CD4-positive, alpha-beta T cell (primary cell): ENCODE measurements around the gene OR1I1. TPM values are rescaled to one million over a fixed set of nuclear protein-coding genes. Genes with fewer than 3 reads are reported as not detected.
A peak's percentile ranks its signal among the peaks of the same experiment; 100 is the strongest.

ENCODE experiments used
- ATAC-seq: fragments of 200-7000 bp; cut with Tn5 transposase; one replicate; pipeline ENCODE4 v1.10.0; 2022; ENCODE audit warnings: mild to moderate bottlenecking; ENCODE audit not compliant: poor library complexity
- CTCF ChIA-PET: fragments of 350-600 bp; sonication (Branson Sonifier 250); formaldehyde crosslinking; loops from one replicate; lab custom pipeline; 2021; ENCODE audit warnings: antibody characterized with exemption, inconsistent platforms; lab: Charles Lee
- POLR2A ChIA-PET: fragments of 350-600 bp; sonication (Branson Sonifier 250); formaldehyde crosslinking; loops from one replicate; lab custom pipeline; 2021; ENCODE audit warnings: antibody characterized with exemption, inconsistent platforms; lab: Charles Lee
- DNase-seq, 14 experiments: peaks; one replicate each; pipeline ENCODE4 v3.0.0-alpha.2; 2013 to 2020; ENCODE audit warnings: mixed read lengths in 2 of 14
- H3K27ac ChIP-seq, 2 donors: one replicate each; pipeline versions ENCODE4 v1.5.1 to v1.7.0; 2013; ENCODE audit warnings: low read length in 2 of 2, low read depth in 1 of 2, mild to moderate bottlenecking in 1 of 2
- H3K27me3 ChIP-seq, 2 experiments: 1 replicate in 1 of 2; 2 replicates in 1 of 2; pipeline versions ENCODE4 v1.6.1 to v1.7.0; 2013; ENCODE audit warnings: low read length in 2 of 2, control low read depth in 1 of 2, mild to moderate bottlenecking in 1 of 2, moderate library complexity in 1 of 2; ENCODE audit not compliant: insufficient read depth in 2 of 2, control insufficient read depth in 1 of 2
- H3K36me3 ChIP-seq: one replicate; pipeline ENCODE4 v1.6.1; 2013; ENCODE audit warnings: low read length, control low read depth; ENCODE audit not compliant: insufficient read depth
- H3K4me1 ChIP-seq: one replicate; pipeline ENCODE4 v1.6.1; 2013; ENCODE audit warnings: low read length, control low read depth; ENCODE audit not compliant: insufficient read depth
- H3K4me3 ChIP-seq: one replicate; pipeline ENCODE4 v1.5.1; 2013; ENCODE audit warnings: mild to moderate bottlenecking, low read length, moderate library complexity
- H3K9me3 ChIP-seq, 2 experiments: 1 replicate in 1 of 2; 2 replicates in 1 of 2; pipeline versions ENCODE4 v1.6.1 to v1.7.0; 2013; ENCODE audit warnings: low read length in 2 of 2, mild to moderate bottlenecking in 2 of 2, control low read depth in 1 of 2, moderate library complexity in 1 of 2; ENCODE audit not compliant: control insufficient read depth in 1 of 2, insufficient read depth in 1 of 2
- H3K27ac Mint-ChIP-seq: one replicate; pipeline ENCODE4 v1.8.0; 2020; ENCODE audit warnings: mixed read lengths
- H3K27me3 Mint-ChIP-seq: one replicate; pipeline ENCODE4 v1.8.0; 2021; ENCODE audit warnings: mixed read lengths
- H3K36me3 Mint-ChIP-seq: one replicate; pipeline ENCODE4 v1.8.0; 2021; ENCODE audit warnings: low read depth, mixed read lengths
- H3K4me1 Mint-ChIP-seq: one replicate; pipeline ENCODE4 v1.8.0; 2021; ENCODE audit warnings: low read depth, mixed read lengths
- H3K4me3 Mint-ChIP-seq: one replicate; pipeline ENCODE4 v1.8.0; 2020; ENCODE audit warnings: mild to moderate bottlenecking, mixed read lengths
- H3K9me3 Mint-ChIP-seq: one replicate; pipeline ENCODE4 v1.8.0; 2020; ENCODE audit warnings: mixed read lengths
- intact Hi-C, 2 experiments: fragments of 100-400 bp; cut with DNase I in 1 of 2; cut with micrococcal nuclease in 1 of 2; formaldehyde crosslinking; loops; one replicate each; pipeline versions ENCODE4 v1.15.1 to v1.9.0; 2023 to 2025; cut with DNase I, micrococcal nuclease
- total RNA-seq, 174 experiments: library from RNA in 2 of 174; stranded (reverse) in 2 of 174; gene quantifications; one replicate each; pipeline ENCODE4 v1.2.3 and lab custom pipeline; 2021 to 2026
- TF ChIP-seq, protein P1 (sequence below): fragments of 200-600 bp; IDR thresholded peaks from one replicate; pipeline ENCODE4 v1.8.0; 2022; ENCODE audit warnings: antibody characterized with exemption, mild to moderate bottlenecking

OR1I1 gene
- total RNA-seq, 2 experiments from 2014 or later, result not detected

DNA sequence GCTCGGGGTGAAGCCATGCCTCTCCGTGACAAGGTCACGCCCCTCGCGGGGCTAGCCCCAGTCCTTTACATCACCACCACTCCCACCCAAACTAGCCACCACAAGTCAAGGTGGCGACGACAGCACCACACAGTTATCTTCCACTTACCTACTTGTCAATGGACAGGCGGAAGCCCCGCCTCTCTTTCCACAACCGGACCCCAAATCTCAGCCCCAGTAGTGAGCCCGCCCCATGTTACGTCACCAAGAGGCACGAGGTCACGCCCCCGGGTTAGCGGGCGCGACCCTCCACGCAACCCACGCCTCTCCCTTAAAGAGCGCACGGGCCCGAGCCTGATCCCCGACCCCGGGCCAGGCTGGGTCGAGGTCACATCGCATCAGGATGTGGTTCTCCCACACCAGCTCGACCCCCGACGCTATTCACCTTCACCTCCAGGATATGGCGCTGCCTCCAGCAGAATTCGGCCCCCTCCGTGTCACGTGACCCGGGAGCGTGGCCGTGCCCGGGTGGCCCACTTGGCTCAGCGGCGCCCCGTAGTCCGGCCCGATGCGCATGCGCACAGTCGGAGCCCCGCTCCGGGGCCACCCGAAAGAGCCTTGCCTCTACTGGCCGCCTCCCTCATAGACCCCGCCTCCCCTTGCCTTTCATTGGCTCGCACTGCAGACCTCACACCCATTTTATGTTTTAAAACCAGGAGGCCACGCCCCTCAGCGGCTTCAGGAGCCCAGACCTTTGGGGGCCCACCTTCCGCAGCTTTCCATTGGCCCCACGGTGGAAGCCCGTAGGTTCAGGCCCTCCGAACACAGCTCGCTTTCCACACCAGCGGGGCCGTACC is 43.4 kb downstream of the OR1I1 start:
- Histone ChIP-seq H3K36me3 (peaks cover 13% of the 10 kb centered on the region), H3K27ac (peak overlapping the region; percentile 87 to 97), H3K4me1 (peaks cover 32% of the 10 kb centered on the region), H3K9me3 (no peaks in the 10 kb centered on the region), H3K4me3 (peak overlapping the region; percentile 77), H3K27me3 (no peaks in the 10 kb centered on the region)
- Mint-ChIP-seq H3K36me3 (peaks cover 39% of the 10 kb centered on the region), H3K4me1 (peaks cover 49% of the 10 kb centered on the region), H3K27me3 (no peaks in the 10 kb centered on the region), H3K9me3 (no peaks in the 10 kb centered on the region), H3K4me3 (peak overlapping the region; percentile 99), H3K27ac (peak overlapping the region; percentile 96)
- DNase-seq (peak; percentile 92 to 98 (median 96)), ATAC-seq (peak; percentile 85)
- intact Hi-C loops, result loop anchor here in 1 of 2 experiments (1.0 kb wide), 1 partner anchor 33 kb away; no protein-coding TSS in a partner anchor
- ChIA-PET CTCF (interaction anchor here (0.6 to 1.9 kb wide), 2 partner anchors 33 to 1257 kb away, joined by 3 to 8 read pairs; no protein-coding TSS in a partner anchor), POLR2A (interaction anchor here (0.6 to 3.6 kb wide), 5 partner anchors 21 to 293 kb away, joined by 3 to 14 read pairs (median 4); partner anchors contain the start of genes AKAP8, AKAP8L and BRD4)
- TF ChIP-seq, protein P1, sequence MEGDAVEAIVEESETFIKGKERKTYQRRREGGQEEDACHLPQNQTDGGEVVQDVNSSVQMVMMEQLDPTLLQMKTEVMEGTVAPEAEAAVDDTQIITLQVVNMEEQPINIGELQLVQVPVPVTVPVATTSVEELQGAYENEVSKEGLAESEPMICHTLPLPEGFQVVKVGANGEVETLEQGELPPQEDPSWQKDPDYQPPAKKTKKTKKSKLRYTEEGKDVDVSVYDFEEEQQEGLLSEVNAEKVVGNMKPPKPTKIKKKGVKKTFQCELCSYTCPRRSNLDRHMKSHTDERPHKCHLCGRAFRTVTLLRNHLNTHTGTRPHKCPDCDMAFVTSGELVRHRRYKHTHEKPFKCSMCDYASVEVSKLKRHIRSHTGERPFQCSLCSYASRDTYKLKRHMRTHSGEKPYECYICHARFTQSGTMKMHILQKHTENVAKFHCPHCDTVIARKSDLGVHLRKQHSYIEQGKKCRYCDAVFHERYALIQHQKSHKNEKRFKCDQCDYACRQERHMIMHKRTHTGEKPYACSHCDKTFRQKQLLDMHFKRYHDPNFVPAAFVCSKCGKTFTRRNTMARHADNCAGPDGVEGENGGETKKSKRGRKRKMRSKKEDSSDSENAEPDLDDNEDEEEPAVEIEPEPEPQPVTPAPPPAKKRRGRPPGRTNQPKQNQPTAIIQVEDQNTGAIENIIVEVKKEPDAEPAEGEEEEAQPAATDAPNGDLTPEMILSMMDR, result no peak

DNA sequence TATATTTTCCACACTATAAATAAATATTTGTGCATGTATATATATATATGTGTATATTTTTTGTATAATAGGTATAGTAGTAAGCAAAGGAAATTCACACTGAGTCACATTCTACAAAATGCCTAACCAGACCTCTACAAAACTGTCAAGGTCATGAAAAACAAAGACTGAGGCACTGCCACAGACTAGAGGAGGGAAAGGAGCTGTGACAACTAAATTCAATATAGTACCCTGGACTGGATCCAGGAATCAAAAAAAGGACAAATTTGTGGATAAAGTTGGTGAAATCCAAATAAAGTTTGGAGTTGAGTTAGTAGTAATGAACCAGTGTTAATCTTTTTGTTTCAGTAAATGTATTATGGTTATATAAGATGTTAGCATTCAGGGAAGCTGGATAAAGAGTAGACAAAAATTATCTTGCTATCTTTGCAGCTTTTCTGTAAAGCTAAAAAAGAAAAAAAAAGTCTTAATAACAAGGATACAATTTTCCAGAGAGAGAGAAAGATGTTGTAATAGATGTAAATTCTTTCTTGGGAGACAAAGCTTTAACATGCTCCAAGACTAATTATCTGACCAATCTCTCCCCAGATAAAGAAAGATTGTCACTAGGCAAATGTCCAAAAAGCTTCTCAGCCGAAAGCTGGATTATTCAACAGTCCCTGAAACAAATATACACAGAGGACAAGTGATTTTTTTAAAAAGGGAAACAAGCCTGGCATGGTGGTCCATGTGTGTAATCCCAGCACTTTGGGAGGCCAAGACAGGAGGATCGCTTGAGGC is 44.3 kb downstream of the OR1I1 start:
- Mint-ChIP-seq H3K9me3 (no peaks in the 10 kb centered on the region), H3K4me3 (no peak overlapping the region), H3K27ac (peak overlapping the region; percentile 96), H3K36me3 (peaks cover 30% of the 10 kb centered on the region), H3K4me1 (peaks cover 50% of the 10 kb centered on the region), H3K27me3 (no peaks in the 10 kb centered on the region)
- ChIA-PET CTCF (interaction anchor here (0.6 to 1.9 kb wide), 2 partner anchors 34 to 1256 kb away, joined by 3 to 8 read pairs; no protein-coding TSS in a partner anchor), POLR2A (interaction anchor here (0.6 to 3.6 kb wide), 4 partner anchors 170 to 293 kb away, joined by 3 to 14 read pairs (median 4); partner anchors contain the start of genes AKAP8, AKAP8L and BRD4)
- ATAC-seq (no peak), DNase-seq (no peak)
- Histone ChIP-seq H3K9me3 (no peaks in the 10 kb centered on the region), H3K4me3 (peak overlapping the region; percentile 77), H3K4me1 (peaks cover 33% of the 10 kb centered on the region), H3K27ac (peak overlapping the region in 1 of 2 donors; percentile 87), H3K36me3 (peaks cover 6% of the 10 kb centered on the region), H3K27me3 (no peaks in the 10 kb centered on the region)
- TF ChIP-seq, protein P1, result no peak
- intact Hi-C loops, result no loop called here

DNA sequence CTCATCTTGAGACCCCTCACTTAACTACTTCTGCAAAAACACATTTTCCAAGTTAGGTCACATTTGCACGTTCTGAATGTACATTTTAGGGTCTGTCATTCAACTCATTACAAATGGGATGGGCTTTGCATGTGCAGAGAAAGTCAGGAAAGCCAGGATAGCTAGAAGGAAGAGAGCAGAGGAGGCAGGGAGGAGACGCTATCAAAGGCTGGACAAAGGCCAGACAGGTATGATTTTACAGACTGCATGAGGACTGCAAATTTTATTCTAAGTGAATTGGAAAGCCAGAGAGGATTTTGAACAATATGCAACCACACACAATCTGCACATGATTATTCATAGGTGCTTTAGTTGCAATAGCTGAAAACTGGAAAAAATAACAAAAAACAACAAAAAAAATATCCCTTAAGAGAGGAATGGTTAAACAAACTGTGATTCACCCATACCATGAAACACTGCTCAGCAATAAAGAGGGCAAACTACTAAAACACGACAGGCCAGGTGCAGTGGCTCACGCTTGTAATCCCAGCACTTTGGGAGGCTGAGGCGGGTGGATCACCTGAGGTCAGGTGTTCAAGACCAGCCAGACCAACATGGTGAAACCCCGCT is 46.3 kb downstream of the OR1I1 start:
- Mint-ChIP-seq H3K4me1 (peaks cover 57% of the 10 kb centered on the region), H3K4me3 (no peak overlapping the region), H3K27ac (peak overlapping the region; percentile 94), H3K27me3 (no peaks in the 10 kb centered on the region), H3K9me3 (no peaks in the 10 kb centered on the region), H3K36me3 (peaks cover 23% of the 10 kb centered on the region)
- ATAC-seq (no peak), DNase-seq (no peak)
- no peaks in the 10 kb centered on the region for H3K36me3 ChIP-seq
- no peaks in the 10 kb centered on the region for H3K9me3 ChIP-seq
- ChIA-PET POLR2A (no interaction called here), CTCF (no interaction called here)
- peaks cover 33% of the 10 kb centered on the region for H3K4me1 ChIP-seq
- no peaks in the 10 kb centered on the region for H3K27me3 ChIP-seq
- TF ChIP-seq, protein P1, result no peak
- no peak overlapping the region for H3K27ac ChIP-seq
- intact Hi-C loops, result no loop called here
- no peak overlapping the region for H3K4me3 ChIP-seq
